Stimulated activated CD4-positive, alpha-beta T cell treated with anti-CD3 and anti-CD28 coated beads, Interleukin-1b, Interleukin-23, amount 100 ng/mL, for 24 hours (primary cell): ENCODE results near the gene PARD3.

Experiments used
- DNase-seq, 4 experiments: peaks; one replicate each; pipeline ENCODE4 v3.0.0-alpha.2; 2020; ENCODE audit warnings: low read depth in 4 of 4, low spot score in 1 of 4

The PARD3 gene

DNA sequence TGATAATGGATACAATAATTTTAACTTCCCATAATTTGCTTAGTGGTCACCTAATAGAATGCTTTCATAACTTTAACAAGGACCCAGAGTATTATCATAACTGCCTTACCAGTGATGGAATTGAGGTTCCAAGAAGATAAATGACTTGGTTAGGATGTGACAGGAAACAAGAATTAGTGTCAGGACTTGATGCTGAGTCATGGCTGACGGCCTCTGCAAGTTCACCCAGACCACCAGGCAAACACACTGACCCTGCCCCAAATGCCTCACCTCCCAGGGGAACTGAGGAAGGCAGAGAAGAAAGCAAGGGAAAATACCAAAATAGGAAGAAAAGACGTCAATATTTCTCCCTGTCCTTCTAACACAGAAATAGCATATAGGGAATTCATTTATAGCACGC is 636.3 kb downstream of the PARD3 start:
- no peak for DNase-seq

DNA sequence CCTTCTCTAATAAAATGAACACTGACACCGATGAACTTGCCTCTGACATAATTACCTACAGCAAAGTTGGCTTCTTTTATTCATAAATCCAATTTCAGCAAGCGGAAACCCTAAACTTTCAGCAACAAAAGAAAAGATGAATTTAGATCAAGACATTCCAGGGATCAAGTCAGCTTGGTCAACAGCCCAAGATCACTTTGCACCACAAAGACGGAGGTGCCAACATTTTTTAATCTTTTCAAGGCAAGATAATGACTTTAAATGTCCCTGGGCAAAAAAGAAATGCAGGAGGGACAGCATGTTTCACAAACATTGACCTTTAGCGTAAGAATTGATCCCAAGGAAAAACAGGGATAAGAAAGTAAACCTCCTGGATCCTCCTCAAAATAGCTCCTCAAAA is 636.9 kb downstream of the PARD3 start:
- DNase-seq, result no peak

DNA sequence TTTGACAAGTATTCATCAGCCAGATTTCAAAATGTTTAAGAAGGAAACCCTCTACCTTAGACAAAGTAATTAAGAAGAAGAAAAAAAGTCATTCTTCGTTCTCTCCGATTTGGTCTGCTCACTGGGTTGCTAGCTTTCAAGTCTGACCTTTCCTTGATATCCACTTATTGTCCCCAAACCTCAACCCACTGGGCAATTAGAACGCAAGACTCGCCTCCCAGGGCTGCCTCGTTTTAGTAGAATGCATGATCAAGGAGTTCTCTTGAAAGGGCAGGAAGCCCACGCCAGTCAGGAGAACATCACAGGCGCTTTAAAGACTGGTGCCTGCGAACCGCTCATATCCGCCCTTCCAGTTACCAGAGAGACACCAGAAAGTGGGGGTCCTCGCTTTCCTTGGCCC is 637.7 kb downstream of the PARD3 start:
- DNase-seq, result no peak

DNA sequence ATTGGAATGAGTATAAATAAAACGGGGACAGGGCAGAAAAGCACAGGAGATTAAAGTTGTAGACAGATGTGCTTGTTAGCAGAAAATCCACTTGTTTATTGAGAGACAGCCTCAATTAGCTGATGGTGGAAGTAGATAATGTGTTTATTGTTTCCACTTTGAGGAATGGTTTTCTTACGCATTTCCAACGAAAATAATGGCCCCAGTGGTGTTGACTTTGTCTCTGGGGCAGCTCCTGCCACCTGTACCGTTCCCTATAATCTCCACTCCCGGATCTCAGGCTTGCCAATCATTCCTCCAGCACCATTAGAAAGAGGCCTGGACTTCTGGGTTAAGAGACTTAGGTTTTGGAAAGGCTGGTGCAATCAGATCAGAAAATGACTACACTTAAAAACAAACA is 638.7 kb downstream of the PARD3 start:
- no peak for DNase-seq

DNA sequence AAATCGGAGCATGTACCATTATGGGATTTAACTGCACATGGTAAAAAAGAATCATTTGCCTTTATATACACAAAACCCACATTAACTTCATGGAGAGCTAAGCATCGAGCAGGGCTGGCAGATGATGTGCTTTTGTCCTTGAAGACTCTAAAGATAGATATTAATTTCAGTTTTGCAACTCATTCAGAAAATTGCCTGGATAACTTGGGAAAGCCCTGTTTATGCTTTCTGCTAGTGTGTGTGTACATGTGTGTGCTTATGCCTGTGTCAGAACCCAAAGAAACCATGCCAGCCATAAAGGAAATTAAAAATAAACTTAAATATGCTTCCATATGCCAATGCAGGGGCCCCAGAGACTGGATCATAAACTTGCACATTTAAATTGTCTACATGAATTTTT is 640.0 kb downstream of the PARD3 start:
- DNase-seq, result no peak

DNA sequence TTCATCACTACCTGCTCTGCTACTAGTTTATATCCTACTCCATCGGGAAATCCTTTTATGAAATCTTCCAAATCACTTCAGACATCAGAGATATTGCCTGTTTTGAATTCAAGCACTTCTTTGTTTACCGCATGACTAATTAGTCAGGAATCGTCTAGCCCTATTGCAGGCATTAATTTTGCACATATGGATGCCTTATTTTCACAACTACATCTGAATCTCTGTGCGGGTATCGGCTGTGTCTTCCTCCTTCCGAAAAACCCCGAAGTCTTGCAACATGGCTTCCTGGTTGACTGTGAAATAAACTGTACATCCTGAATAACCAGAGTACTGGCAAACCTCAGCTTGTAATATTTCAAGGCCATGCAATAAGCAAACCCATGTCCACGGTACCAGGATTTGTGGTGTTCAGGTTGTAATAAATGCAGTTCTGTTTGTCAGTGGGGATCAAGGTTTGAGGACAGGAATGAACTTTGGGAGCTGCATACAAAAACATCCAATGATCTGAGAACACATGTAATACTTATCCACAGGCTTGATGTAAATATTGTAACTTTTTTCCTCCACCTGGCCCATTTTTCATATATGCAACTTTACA is 642.1 kb downstream of the PARD3 start:
- no peak for DNase-seq

DNA sequence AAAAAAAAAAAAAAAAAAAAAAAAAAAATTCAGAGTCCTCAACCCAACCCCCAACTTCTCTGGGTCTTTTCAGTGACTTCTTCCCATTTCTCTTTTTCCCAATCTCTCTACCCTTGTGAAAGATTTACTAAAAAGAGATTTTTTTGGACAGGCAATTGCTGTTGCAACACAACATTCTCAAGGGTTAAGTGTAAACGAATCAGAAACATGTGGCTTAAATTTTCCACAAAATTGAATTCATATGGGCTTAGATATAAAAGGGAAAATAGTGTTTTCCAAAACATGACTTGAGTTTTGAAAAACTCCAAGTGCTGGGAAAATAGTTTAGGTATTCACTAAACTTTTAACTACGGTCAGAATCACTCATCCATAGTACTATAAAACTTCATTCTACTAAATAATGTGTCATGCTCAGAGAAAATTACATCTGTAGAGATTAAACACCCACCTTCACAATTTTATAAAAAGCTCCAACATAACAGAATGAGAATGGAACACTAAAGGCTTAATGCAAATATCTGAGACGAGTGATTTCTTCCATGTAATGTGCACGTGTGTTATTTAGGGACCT is 643.1 kb downstream of the PARD3 start:
- DNase-seq, result no peak

DNA sequence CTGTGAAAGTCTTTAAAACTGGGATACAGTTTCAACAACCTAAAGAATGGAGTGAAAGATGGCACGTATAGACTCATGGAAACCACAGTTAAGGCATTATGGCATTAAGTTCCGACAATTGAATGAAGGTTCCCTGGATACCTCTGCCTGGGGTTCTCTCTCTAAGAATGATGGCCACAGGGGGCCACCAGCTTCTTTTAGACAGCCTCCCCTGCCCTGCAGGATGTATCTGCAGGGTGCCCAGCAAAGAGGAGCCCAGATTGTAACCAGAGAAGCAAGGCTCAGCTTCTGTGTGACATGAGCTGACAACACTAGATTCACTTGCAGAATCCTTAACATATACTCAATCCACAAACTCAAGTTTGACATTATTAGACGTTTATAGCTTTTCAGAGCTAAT is 645.4 kb downstream of the PARD3 start:
- no peak for DNase-seq

DNA sequence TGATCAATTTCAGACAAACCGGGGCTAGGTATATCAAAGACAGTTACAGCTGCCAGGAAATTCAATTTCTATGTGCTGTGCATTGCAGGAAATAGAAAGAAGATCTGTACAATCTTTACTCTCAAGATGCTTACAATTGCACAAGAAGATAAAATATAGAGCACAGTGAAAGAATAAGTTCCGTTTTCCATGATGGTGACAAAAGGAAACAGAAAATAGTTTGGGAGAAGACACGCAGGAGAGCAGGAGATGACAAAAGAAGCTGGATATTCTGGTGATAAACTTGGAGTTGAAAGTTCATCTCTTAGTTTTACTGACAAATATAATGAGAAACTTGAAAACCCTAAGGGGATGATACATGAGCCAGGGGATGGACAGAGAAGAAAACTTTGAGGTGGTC is 646.0 kb downstream of the PARD3 start:
- DNase-seq, result no peak

DNA sequence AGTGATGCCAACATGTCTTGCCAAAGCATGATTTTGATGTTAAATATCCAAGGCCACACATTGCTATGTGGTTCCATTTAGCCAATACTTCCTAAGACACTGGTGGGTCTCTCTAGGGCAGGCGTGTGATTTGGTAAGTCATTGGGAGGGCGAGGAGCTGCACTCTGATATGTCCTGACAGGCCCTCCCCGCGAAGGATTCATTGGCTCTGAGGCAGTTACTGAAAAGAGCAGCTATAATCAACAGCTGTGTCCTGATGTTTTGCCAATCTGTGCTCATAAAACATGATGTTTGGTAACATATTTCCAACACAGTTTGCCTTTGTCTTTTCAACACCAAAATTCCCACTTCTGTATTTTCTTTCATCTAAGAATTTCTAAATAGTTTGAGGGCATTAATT is 646.7 kb downstream of the PARD3 start:
- no peak for DNase-seq

DNA sequence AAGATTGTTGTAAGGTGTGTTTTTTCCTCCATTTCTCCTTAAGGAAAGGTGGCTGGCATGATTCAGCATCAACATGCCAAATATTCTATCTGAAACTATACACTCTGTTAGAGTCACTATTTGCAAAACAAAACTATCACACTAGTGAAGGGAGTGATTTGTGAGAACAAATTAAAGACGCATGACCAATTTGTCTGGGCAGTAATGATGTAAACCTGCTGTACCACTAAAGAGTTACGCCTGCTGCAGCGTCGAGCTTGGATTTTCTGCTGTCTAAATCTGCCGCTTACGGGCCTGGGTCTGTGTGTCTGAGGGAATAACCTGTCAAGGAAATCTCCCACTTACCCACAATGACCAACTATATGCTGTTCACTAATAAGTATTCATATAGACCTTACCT is 648.3 kb downstream of the PARD3 start:
- no peak for DNase-seq

DNA sequence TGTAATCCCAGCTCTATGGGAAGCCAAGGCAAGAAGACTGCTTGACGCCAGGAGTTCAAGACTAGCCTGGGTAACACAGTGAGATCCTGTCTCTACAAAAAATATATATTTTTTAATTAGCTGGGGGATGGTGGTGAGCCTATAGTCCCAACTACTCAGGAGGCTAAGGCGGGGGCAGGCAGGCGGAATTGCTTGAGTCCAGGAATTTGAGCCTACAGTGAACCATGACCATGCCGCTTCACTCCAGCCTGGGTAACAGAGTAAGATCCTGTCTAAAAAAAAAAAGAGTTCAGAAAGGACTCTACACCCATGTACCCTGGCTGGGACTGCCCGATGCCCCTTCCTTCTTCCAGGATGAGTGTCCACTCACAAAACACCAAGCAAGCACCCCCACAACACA is 648.7 kb downstream of the PARD3 start:
- no peak for DNase-seq

DNA sequence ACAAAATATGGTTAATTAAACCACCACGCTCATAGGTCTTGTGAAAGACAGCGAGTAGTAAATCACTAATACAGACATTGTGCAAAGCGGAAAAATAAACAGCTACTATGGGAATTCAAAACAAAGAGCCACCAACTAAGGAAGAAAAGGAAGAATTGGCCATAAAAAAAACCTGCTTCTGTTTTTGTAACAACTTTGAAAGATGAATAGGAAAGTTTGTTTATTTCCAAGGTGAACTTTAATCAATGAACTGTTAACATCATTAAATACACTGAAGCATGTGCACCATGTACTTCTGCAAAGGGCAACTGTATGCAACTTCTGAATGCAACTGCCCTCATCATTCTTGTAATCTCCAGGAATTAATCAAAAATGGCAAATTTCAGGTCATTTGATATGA is 651.1 kb downstream of the PARD3 start:
- DNase-seq, result no peak

DNA sequence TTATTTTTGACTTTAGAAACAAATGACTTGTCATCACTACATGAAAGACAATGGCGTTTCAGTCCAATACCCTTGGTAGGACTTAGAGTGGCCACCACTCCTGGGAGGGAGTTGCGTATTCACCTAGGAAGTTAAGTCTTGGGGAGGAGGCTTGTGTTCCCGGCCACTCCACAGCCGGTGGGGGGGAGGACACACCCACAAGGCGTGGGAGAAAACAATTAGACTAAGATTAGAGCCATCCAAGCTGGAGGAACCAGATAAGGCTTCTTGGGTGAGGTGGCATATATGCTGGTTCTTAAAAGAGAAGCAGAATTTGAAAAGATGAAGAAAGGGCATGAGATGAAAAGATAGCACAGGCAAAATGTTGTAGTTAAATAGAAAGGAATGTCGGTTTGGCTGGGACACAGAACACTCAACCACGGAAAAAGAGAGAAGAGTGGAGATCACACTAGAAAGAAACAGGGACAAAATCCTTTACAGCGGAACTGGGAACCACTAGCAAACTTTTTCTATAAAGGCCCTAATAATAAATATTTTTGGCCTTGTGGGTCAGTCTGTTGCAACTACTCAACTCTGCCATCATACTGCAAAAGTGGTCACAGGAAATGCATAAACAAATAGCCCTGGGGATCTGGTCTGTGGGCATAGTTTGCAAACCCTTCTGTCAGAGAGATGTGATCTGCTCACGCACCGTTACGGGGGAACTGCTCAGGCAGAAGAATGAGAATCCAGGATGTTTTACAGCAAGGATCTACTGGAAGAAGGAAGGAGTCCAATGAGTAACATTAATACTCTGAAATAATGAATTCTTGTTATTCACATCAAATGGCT is 651.8 kb downstream of the PARD3 start:
- DNase-seq, result no peak

DNA sequence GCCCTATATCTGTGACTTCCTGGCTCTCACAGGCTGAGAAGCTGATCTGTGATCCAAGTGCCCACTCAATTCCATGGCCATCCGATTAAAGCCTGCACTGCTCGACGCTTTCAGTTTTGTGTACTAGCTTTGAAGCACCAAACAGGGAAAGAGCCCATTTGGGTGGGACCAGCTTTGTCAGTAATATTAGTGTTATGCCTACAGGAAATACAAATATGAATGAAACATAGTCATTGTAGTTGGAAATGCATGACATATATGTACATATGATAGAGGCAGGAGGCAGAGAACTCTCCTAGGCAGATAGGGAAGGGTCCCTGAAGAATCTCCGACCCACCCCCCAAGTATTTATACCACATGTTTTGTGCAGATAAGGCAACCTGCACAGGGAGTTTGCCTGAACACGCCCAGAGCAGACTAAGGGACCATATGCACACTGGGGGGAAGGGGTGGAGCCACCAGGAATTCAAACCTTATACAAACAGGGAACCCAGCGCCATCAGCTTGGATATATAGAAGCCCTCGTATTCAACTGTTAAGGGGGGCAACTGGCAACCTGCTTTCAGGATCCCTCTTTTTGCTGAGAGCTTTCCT is 653.2 kb downstream of the PARD3 start:
- no peak for DNase-seq

DNA sequence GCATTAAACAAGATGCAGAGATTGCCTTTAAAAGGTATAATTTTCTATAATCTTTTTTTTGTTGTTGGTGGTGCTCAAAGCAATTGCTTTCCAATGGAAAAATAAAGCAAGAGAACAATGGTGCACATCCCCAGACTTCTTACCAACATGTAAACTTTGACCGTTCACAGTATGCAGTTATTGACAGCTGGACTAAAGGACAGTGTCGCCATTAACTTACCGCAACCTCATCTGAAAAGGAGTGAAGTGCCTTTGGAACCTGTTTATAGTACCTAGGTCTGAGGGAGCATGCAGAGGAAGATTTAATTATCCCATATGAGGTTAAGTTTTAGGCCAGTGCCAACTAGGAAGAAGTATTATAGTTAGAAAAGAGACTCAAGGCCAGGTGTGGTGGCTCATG is 654.5 kb downstream of the PARD3 start:
- DNase-seq, result no peak

DNA sequence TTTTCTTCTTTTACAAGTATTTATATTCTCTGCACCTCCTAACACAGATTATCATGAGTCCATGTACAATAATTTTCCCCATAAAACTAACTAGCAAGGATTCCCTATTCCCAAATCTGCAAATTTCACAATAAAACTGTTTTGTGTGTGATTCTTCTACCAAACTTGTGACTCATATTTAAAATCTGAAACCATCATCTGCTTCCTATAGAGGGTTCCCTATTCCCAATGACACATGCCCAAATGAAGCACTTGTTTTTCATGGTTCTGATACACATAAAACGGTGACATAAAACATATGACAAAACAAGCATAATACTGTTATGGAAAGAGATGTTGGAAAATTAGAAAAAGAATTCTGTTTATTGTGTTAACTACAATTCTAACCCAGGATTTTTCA is 657.6 kb downstream of the PARD3 start:
- no peak for DNase-seq

DNA sequence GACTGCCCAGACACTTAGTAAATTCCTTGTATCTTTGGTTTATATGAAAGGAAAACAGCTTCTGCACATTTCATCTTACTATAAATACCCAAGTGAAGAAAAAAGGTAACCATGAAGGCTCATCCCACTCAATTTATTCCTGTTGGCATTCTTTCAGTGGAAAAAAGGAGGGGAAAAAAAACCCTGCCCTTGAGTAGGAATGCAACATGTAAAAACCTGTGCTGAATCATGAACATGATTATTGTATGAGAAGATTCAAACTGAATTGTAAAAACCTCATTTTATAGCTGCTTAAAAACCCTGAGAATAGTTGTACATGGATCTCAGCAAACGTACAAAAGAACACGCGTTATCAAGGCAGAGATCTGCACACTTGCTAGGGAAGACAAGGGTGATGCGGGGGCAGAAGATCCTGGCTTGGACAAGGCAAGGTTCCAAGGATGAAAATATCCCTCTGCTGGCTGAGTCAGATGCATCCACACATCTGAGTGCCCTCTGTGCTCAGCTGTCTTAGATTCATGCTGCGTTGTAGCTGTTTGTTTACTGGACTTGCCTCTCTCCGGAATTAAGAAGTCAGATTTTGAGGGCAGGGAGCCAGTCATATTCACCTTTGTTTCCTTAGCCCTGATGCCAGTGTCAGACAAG is 658.2 kb downstream of the PARD3 start:
- DNase-seq, result no peak

DNA sequence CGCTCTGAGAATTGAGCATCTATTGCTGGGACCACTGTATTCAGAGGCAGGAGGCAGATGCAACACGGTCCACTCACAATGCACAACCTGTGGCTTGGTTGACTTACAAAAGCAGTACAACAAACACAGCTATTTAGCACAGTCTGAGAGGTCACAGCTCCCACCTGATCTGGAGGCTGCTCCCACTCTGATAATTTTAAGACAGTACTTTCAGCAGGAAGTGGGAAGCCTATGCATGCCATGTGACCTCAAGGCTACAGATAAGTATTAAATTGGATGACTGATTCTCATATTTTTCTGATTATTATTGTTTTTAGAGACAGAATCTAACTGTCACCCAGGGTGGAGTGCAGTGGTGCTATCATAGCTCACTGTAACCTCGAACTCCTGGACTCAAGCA is 659.3 kb downstream of the PARD3 start:
- DNase-seq, result no peak

DNA sequence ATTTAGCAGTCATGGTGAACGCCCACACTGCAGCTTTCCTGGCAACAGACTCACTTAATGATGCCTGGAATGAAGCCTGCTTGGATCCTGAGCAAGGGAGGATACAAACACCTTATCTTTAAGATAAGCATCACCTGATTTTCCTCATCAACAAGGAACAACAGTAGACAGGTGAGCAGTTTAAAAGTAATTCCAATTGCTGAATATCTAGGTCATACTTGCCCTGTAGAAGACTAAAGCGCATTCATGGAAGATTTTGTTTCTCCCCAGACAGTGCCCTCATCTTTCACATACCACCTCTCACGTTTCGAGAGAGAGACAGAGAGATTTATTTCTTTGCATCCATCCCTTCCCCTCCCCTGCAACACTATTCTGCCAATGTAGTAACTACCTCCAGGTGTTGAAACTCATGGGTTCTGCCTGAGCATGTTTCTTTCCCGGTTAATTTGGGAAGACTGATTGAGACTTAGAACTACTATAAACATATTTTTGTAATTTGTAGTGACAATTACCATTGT is 660.7 kb downstream of the PARD3 start:
- DNase-seq, result no peak

DNA sequence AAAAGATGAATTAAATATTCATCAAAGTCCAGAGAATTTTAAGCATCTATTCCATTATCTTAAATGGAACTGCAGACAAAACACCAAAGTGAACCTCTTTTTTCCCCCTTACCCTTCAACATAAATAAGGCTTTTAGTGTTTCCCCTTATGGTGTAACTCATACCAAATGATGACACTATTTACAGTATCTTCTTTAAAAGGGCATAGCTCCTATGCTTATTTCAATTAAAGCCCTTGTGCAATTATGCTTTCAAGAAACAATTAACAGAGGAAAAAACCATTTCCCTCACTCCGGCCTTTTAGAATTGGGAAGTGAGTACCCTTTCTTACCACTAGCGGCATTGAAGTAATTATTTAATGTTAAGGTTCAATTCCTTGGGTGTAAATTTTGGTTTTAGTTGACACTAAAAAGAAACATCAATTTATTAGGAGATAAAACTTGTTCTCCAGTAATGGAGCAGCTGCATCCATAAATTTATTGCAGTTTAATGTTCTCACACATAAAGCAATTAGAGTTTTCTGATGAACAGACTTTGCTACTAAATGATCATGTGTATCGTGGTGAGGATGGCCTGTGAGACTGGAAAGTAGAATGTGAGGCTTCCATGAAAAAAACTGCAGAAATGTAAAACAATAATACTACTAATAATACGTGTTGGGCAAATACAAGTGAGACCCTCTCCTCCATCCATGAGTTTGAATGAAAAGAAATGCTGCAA is 661.3 kb downstream of the PARD3 start:
- no peak for DNase-seq
